OCI-LY1 (cell line): ENCODE results near the gene MAP3K8.

Experiments
- EZH2 ChIP-seq: fragments of 200-600 bp; sonication (generic), shearing (Covaris generic); IDR thresholded peaks from 2 replicates; pipeline ENCODE4 v1.8.0; 2017; ENCODE audit warnings: borderline replicate concordance, mixed run types, mild to moderate bottlenecking, antibody characterized with exemption, low read length, moderate library complexity, mixed read lengths
- TF ChIP-seq, protein P1 (sequence below): fragments of 200-600 bp; sonication (generic), shearing (Covaris generic); IDR thresholded peaks from 2 replicates; pipeline ENCODE4 v1.5.1; 2017; ENCODE audit warnings: mild to moderate bottlenecking, antibody characterized with exemption, low read length, moderate library complexity, mixed read lengths

- TF ChIP-seq, protein P1, sequence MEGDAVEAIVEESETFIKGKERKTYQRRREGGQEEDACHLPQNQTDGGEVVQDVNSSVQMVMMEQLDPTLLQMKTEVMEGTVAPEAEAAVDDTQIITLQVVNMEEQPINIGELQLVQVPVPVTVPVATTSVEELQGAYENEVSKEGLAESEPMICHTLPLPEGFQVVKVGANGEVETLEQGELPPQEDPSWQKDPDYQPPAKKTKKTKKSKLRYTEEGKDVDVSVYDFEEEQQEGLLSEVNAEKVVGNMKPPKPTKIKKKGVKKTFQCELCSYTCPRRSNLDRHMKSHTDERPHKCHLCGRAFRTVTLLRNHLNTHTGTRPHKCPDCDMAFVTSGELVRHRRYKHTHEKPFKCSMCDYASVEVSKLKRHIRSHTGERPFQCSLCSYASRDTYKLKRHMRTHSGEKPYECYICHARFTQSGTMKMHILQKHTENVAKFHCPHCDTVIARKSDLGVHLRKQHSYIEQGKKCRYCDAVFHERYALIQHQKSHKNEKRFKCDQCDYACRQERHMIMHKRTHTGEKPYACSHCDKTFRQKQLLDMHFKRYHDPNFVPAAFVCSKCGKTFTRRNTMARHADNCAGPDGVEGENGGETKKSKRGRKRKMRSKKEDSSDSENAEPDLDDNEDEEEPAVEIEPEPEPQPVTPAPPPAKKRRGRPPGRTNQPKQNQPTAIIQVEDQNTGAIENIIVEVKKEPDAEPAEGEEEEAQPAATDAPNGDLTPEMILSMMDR, result no peak
- no peak for TF ChIP-seq EZH2
These were observed 11.7 kb downstream of the MAP3K8 start for GRCh38 chr10:30445711-30446110.
